ENCODE results near the gene ATRNL1.

Gene ATRNL1

DNA sequence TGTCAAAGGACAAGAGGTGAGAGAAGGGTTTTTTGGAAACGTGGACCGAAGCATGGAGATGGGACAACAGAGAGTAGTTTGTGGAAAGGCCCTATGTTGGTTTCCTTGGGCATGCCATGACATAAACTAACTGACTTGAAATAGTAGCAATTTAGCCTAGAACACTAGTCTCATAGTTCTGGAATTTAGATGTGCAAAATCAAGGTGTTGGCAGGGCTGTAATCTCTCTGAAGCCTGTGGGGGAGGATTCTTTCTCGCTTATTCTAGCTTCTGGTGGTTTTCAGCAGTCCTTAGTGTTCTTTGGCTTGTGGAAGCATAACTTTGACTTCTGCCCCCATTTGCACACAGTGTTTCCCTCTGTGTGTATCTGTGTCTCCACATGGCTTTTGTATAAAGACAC, 896.5 kb downstream of the ATRNL1 start:
- no peak for DNase-seq (ENCODE audit: low spot score)

- no peak for DNase-seq (ENCODE audit: low spot score)
These were observed 899.2 kb downstream of the ATRNL1 start for GRCh38 chr10:115992236-115992986.

DNA sequence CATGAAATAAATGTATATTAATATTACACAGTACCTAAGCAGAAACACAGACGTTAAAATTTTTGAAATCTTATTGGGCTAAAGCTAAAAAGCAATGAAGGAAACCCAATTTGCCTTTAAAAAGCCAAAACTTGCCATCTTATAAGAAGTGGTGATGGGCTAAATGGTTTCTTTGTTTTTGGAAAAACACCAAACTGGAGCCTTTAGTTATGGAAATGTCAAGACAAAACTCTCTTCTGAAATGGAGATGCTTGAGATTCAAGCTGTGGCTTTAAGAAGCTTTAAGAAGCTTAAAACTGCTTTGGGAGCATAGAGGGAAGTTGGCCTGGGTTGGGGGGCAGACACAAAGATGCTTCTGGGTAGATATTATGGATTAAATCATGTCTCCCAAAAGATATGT, 902.9 kb downstream of the ATRNL1 start:
- no peak for DNase-seq (ENCODE audit: low spot score)

GRCh38 chr10:115998301-115998700, 905.1 kb downstream of the ATRNL1 start:
- DNase-seq (ENCODE audit: low spot score) = no peak

All from hematopoietic multipotent progenitor cell treated with erythropoietin and hydrocortisone succinate and interleukin-3 and kit ligand, for 15 days (in vitro differentiated cells).